ENCODE measurements around the gene DLGAP1. TPM values are rescaled to one million over a fixed set of nuclear protein-coding genes. Genes with fewer than 3 reads are reported as not detected.

Gene DLGAP1
- total and polyA plus RNA-seq, 2 donors: 0.24 to 0.41 TPM

DNA sequence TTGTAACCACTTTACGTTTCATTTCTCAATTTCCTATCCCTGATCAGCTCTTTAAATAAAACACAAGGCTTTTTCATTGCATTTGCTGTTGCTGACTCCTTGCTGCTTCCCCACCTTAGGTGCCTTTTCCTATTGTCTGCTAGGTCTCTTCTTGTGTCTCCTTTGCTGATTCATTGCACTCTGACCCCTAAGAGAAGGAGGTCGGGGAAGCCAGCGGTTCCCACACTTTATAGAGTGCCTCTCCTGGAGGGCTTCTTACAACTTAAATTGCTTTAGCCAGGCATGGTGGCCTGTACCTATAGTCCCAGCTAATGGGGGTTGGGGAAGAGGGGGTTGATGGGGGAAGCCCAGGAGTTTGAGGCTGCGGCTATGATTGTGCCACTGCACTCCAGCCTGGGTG, 495.0 kb downstream of the DLGAP1 start:
- Histone ChIP-seq H3K4me3 (ENCODE audit: low read length in 2 of 2) (no peak overlapping the region), H3K36me3 (ENCODE audit: control insufficient read depth in 2 of 2, insufficient read depth in 2 of 2, low read length in 1 of 2) (no peaks in the 10 kb centered on the region), H3K4me1 (ENCODE audit: control insufficient read depth in 2 of 2, insufficient read depth in 2 of 2, low read length in 2 of 2) (no peaks in the 10 kb centered on the region), H3K27me3 (ENCODE audit: control insufficient read depth in 2 of 2, insufficient read depth in 1 of 2, low read length in 1 of 2) (no peaks in the 10 kb centered on the region), H3K9me3 (ENCODE audit: control insufficient read depth in 2 of 2, insufficient read depth in 1 of 2, low read length in 1 of 2) (no peaks in the 10 kb centered on the region), H3K27ac (ENCODE audit: low read depth in 1 of 2, low read length in 1 of 2) (no peak overlapping the region)
- DNase-seq (ENCODE audit: low read depth in 6 of 9, low spot score in 9 of 9): no peak
- WGBS: 95% methylated on average over 4 of the region's 4 CpGs

DNA sequence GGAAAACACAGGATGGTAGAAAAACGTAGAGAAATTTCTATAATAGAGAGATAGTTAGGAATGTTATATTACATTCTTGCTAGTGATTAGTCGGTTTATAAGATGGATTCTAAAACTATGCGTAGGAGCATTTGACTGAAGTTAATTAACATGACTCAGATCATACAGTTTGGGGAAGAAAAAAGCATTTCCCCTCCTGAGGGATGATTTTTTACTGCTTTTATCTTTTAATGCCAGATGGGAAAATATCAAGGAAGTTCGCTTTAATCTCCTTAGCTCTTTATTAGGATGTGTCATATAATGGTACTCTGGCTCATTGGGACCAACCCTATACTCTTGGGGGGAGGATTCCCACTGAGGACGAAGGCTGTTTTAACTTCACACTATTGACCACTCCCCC, 503.1 kb downstream of the DLGAP1 start:
- Histone ChIP-seq H3K9me3 (ENCODE audit: control insufficient read depth in 2 of 2, insufficient read depth in 1 of 2, low read length in 1 of 2) (no peaks in the 10 kb centered on the region), H3K27ac (ENCODE audit: low read depth in 1 of 2, low read length in 1 of 2) (no peak overlapping the region), H3K4me3 (ENCODE audit: low read length in 2 of 2) (no peak overlapping the region), H3K27me3 (ENCODE audit: control insufficient read depth in 2 of 2, insufficient read depth in 1 of 2, low read length in 1 of 2) (no peaks in the 10 kb centered on the region), H3K4me1 (ENCODE audit: control insufficient read depth in 2 of 2, insufficient read depth in 2 of 2, low read length in 2 of 2) (no peaks in the 10 kb centered on the region), H3K36me3 (ENCODE audit: control insufficient read depth in 2 of 2, insufficient read depth in 2 of 2, low read length in 1 of 2) (no peaks in the 10 kb centered on the region)
- DNase-seq (ENCODE audit: low read depth in 6 of 9, low spot score in 9 of 9): no peak
- 97% methylated on average over 5 of the region's 5 CpGs for WGBS

DNA sequence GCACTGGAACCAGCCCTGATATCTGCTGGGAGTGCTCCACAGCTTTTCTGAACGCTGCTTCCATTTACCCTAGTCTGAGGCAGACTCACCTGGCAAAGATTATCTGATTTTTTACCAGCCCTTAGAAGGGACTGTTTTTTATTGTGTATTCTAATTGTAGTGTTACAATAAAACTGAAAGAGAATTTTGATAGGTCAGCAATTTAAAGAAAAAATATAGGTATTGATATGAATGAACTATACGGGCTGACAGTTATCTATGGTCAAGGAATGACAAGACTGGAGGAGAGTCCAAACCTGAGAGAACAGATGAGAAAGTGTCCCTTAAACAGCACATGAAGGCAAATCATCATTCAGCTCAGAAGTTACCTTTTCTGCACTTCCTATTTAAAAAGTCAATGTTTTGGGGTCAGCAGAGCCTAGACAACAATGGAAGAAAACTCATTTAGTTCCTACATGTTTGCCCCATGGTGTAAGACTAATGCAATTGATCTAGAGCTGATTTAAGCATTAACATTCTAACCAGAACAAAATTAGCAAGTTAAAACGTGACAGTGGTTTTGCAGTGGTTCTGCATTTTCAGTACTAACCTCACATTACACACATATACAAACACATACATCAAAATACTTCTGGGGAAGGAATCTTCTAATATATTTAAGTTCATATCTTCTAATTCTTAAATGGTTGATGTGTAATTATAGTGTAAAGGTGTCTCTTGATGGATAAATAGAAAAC, 504.3 kb downstream of the DLGAP1 start:
- DNase-seq (ENCODE audit: low read depth in 6 of 9, low spot score in 9 of 9): no peak
- no peaks in the 10 kb centered on the region for H3K27me3 ChIP-seq (ENCODE audit: control insufficient read depth in 2 of 2, insufficient read depth in 1 of 2, low read length in 1 of 2)
- no peaks in the 10 kb centered on the region for H3K9me3 ChIP-seq (ENCODE audit: control insufficient read depth in 2 of 2, insufficient read depth in 1 of 2, low read length in 1 of 2)
- H3K4me1 ChIP-seq (ENCODE audit: control insufficient read depth in 2 of 2, insufficient read depth in 2 of 2, low read length in 2 of 2): no peaks in the 10 kb centered on the region
- 84% methylated on average over 3 of the region's 3 CpGs for WGBS
- no peak overlapping the region for H3K4me3 ChIP-seq (ENCODE audit: low read length in 2 of 2)
- no peaks in the 10 kb centered on the region for H3K36me3 ChIP-seq (ENCODE audit: control insufficient read depth in 2 of 2, insufficient read depth in 2 of 2, low read length in 1 of 2)
- H3K27ac ChIP-seq (ENCODE audit: low read depth in 1 of 2, low read length in 1 of 2): no peak overlapping the region

DNA sequence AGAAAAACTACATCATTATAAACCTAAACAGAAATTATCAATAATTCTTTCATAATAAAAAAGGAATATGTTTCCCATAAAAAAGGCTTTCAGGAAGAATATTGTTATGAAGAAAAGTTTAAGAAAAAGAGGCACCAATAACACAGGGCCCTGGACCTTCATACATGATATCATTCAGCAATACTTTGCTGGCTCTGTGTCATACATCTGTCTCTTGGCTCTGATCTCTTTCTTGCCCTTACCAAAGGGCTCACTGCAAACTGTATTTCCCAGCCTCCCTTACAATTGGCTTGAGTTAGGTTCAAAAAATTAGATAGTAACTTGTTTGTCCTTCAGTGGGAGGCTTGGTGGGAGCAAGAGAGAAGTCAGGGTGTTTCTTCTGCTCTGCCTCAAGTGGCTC, 506.1 kb downstream of the DLGAP1 start:
- Histone ChIP-seq H3K36me3 (ENCODE audit: control insufficient read depth in 2 of 2, insufficient read depth in 2 of 2, low read length in 1 of 2) (no peaks in the 10 kb centered on the region), H3K4me3 (ENCODE audit: low read length in 2 of 2) (no peak overlapping the region), H3K4me1 (ENCODE audit: control insufficient read depth in 2 of 2, insufficient read depth in 2 of 2, low read length in 2 of 2) (no peaks in the 10 kb centered on the region), H3K27me3 (ENCODE audit: control insufficient read depth in 2 of 2, insufficient read depth in 1 of 2, low read length in 1 of 2) (no peaks in the 10 kb centered on the region), H3K27ac (ENCODE audit: low read depth in 1 of 2, low read length in 1 of 2) (no peak overlapping the region), H3K9me3 (ENCODE audit: control insufficient read depth in 2 of 2, insufficient read depth in 1 of 2, low read length in 1 of 2) (no peaks in the 10 kb centered on the region)
- DNase-seq (ENCODE audit: low read depth in 6 of 9, low spot score in 9 of 9): no peak

DNA sequence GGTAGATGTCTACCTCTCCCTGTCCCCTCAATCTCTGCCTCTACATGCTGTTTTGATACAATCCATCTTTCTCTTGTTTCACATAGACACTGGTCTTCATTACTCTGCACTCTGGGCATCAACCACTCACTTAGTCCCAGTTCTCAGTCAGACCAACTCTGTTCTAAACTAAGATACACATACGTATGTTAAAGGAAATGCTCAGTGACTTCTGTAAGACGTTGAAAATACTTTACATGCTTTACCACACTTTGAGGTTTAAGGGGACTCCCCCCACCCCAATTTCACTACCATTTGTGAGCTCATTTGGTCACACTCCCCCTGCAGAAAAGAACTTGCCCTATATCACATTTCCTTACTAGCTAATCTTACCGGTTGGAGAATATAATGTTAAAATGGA, 507.7 kb downstream of the DLGAP1 start:
- WGBS: 89% methylated on average over 3 of the region's 3 CpGs
- Histone ChIP-seq H3K9me3 (ENCODE audit: control insufficient read depth in 2 of 2, insufficient read depth in 1 of 2, low read length in 1 of 2) (no peaks in the 10 kb centered on the region), H3K27ac (ENCODE audit: low read depth in 1 of 2, low read length in 1 of 2) (no peak overlapping the region), H3K4me1 (ENCODE audit: control insufficient read depth in 2 of 2, insufficient read depth in 2 of 2, low read length in 2 of 2) (no peaks in the 10 kb centered on the region), H3K4me3 (ENCODE audit: low read length in 2 of 2) (no peak overlapping the region), H3K27me3 (ENCODE audit: control insufficient read depth in 2 of 2, insufficient read depth in 1 of 2, low read length in 1 of 2) (no peaks in the 10 kb centered on the region), H3K36me3 (ENCODE audit: control insufficient read depth in 2 of 2, insufficient read depth in 2 of 2, low read length in 1 of 2) (no peaks in the 10 kb centered on the region)
- DNase-seq (ENCODE audit: low read depth in 6 of 9, low spot score in 9 of 9): no peak

DNA sequence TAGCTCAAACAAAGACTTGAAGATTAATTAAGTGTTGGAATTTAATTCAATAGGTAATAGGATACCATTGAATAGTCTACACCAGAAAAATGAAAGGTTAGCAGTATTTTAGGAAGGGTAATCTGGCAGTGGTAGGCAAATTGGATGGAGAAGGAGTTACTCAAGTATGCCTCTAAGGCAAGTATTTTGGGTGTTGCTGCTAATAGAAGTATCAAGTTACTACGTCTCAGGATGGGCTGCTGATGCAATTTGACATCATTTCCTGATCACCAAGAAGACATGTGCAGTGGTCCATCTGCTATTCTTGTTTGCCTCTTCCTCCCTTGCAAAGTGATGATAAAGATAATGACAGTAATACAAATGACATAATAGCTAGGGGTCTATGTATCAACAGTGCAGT, 519.8 kb downstream of the DLGAP1 start:
- H3K4me3 ChIP-seq (ENCODE audit: low read length in 2 of 2): no peak overlapping the region
- no peaks in the 10 kb centered on the region for H3K4me1 ChIP-seq (ENCODE audit: control insufficient read depth in 2 of 2, insufficient read depth in 2 of 2, low read length in 2 of 2)
- WGBS: 94% methylated on average over 1 of the region's 1 CpG
- DNase-seq (ENCODE audit: low read depth in 6 of 9, low spot score in 9 of 9): no peak
- H3K27ac ChIP-seq (ENCODE audit: low read depth in 1 of 2, low read length in 1 of 2): no peak overlapping the region
- no peaks in the 10 kb centered on the region for H3K27me3 ChIP-seq (ENCODE audit: control insufficient read depth in 2 of 2, insufficient read depth in 1 of 2, low read length in 1 of 2)
- no peaks in the 10 kb centered on the region for H3K36me3 ChIP-seq (ENCODE audit: control insufficient read depth in 2 of 2, insufficient read depth in 2 of 2, low read length in 1 of 2)
- H3K9me3 ChIP-seq (ENCODE audit: control insufficient read depth in 2 of 2, insufficient read depth in 1 of 2, low read length in 1 of 2): no peaks in the 10 kb centered on the region

DNA sequence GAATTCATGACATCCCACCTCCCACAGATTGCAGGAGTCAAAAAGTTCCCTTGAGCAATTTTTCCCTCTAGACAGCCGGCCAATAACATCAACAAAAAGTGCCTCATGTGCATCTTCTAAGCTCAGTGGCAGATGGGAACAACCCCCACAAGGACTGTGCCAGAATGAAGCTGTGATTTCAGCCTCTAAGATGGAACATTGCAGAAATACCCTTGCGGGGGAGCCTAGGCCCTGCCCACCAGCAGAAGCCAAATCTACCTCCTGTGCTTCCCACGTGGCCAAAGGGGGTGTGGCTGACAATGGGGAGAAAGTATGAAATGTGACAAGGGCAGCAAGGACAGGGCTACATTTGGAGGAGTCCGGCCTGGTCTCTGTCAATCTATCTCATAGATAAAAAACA, 522.8 kb downstream of the DLGAP1 start:
- H3K4me1 ChIP-seq (ENCODE audit: control insufficient read depth in 2 of 2, insufficient read depth in 2 of 2, low read length in 2 of 2): no peaks in the 10 kb centered on the region
- no peak for DNase-seq (ENCODE audit: low read depth in 6 of 9, low spot score in 9 of 9)
- 66% methylated on average over 4 of the region's 4 CpGs for WGBS
- H3K36me3 ChIP-seq (ENCODE audit: control insufficient read depth in 2 of 2, insufficient read depth in 2 of 2, low read length in 1 of 2): no peaks in the 10 kb centered on the region
- no peak overlapping the region for H3K27ac ChIP-seq (ENCODE audit: low read depth in 1 of 2, low read length in 1 of 2)
- no peaks in the 10 kb centered on the region for H3K27me3 ChIP-seq (ENCODE audit: control insufficient read depth in 2 of 2, insufficient read depth in 1 of 2, low read length in 1 of 2)
- no peak overlapping the region for H3K4me3 ChIP-seq (ENCODE audit: low read length in 2 of 2)
- no peaks in the 10 kb centered on the region for H3K9me3 ChIP-seq (ENCODE audit: control insufficient read depth in 2 of 2, insufficient read depth in 1 of 2, low read length in 1 of 2)

DNA sequence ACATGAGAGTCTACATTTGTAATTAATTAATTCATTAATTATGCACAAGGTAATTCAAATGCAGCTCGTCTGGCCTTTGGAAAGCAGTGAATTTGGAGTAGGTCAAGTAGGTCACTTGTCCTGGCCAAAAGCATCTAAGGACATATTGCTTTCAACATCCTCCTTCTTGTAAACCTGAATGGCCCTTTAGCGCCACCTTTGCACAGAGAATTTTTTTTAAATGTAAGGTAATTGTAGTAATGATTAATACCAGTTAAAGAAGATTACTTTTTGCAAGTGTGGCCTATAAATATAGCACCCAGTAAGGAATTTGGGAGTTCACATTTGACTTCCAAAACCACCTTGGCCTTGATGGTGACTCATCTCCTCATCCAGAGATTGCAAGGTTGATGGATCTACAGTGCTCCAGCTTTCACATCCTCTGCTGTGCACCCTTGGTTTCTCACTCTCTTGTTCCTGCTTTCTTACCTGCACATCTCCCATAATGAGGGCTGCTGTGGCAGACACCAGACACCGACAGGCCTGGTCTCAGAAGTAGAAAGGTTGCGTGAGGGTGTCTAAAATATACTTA, 523.5 kb downstream of the DLGAP1 start:
- no peak for DNase-seq (ENCODE audit: low read depth in 6 of 9, low spot score in 9 of 9)
- 98% methylated on average over 4 of the region's 4 CpGs for WGBS
- Histone ChIP-seq H3K9me3 (ENCODE audit: control insufficient read depth in 2 of 2, insufficient read depth in 1 of 2, low read length in 1 of 2) (no peaks in the 10 kb centered on the region), H3K36me3 (ENCODE audit: control insufficient read depth in 2 of 2, insufficient read depth in 2 of 2, low read length in 1 of 2) (no peaks in the 10 kb centered on the region), H3K4me3 (ENCODE audit: low read length in 2 of 2) (no peak overlapping the region), H3K27ac (ENCODE audit: low read depth in 1 of 2, low read length in 1 of 2) (no peak overlapping the region), H3K27me3 (ENCODE audit: control insufficient read depth in 2 of 2, insufficient read depth in 1 of 2, low read length in 1 of 2) (no peaks in the 10 kb centered on the region), H3K4me1 (ENCODE audit: control insufficient read depth in 2 of 2, insufficient read depth in 2 of 2, low read length in 2 of 2) (no peaks in the 10 kb centered on the region)

DNA sequence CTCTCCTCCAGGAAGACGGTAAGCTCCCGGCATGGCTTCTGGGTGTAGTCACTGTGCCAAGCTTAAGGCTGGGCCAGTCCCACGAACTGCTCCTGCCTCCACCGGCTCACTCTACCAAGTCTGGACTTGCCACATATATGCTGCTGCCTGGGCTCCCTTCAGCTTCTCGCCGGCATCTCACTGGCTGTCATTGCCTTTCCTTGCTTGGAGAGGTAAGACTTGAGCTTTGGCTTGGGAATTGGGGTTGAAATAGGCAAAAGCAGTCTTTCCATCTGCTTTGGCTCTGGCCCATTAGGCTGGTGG, 524.1 kb downstream of the DLGAP1 start:
- H3K27me3 ChIP-seq (ENCODE audit: control insufficient read depth in 2 of 2, insufficient read depth in 1 of 2, low read length in 1 of 2): no peaks in the 10 kb centered on the region
- no peak for DNase-seq (ENCODE audit: low read depth in 6 of 9, low spot score in 9 of 9)
- no peaks in the 10 kb centered on the region for H3K4me1 ChIP-seq (ENCODE audit: control insufficient read depth in 2 of 2, insufficient read depth in 2 of 2, low read length in 2 of 2)
- H3K9me3 ChIP-seq (ENCODE audit: control insufficient read depth in 2 of 2, insufficient read depth in 1 of 2, low read length in 1 of 2): no peaks in the 10 kb centered on the region
- H3K27ac ChIP-seq (ENCODE audit: low read depth in 1 of 2, low read length in 1 of 2): no peak overlapping the region
- WGBS: 94% methylated on average over 6 of the region's 6 CpGs
- no peaks in the 10 kb centered on the region for H3K36me3 ChIP-seq (ENCODE audit: control insufficient read depth in 2 of 2, insufficient read depth in 2 of 2, low read length in 1 of 2)
- no peak overlapping the region for H3K4me3 ChIP-seq (ENCODE audit: low read length in 2 of 2)

All from thymus (tissue), 11 donors.